ENCODE measurements around the gene HCFC1R1.
A peak's percentile ranks its signal among the peaks of the same experiment; 100 is the strongest.
"Not testable (repeated sequence)": the region's sequence is repeated elsewhere in the genome, so short reads cannot be mapped to it uniquely, and the experiment has no call there.

The HCFC1R1 gene, protein sequence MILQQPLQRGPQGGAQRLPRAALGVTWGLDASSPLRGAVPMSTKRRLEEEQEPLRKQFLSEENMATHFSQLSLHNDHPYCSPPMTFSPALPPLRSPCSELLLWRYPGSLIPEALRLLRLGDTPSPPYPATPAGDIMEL

GRCh38 chr16:3023669-3024478 lies at the start of gene HCFC1R1, which contains the start of gene THOC6:
HCFC1R1 (minus strand) TSS chr16:3023942; CDS start chr16:3023941, 1 bp downstream.
THOC6 (plus strand) TSS chr16:3024035; CDS start chr16:3024327, 292 bp downstream.
- H3K9me3 Mint-ChIP-seq: no peaks in the 10 kb centered on the region
- peak within 1 kb of the TSS; percentile 91 for H3K27ac Mint-ChIP-seq
- H3K36me3 Mint-ChIP-seq (ENCODE audit: low read depth): peaks cover 4% of the 10 kb centered on the region
- no peaks in the 10 kb centered on the region for H3K27me3 Mint-ChIP-seq (ENCODE audit: low read depth)
- H3K4me3 Mint-ChIP-seq: peak within 1 kb of the TSS; percentile 87
- H3K4me1 Mint-ChIP-seq (ENCODE audit: low read depth): peaks cover 35% of the 10 kb centered on the region

GRCh38 chr16:3073448-3073847 lies 49.7 kb upstream of the HCFC1R1 start:
- Mint-ChIP-seq H3K27me3 (ENCODE audit: low read depth) (no peaks in the 10 kb centered on the region), H3K9me3 (no peaks in the 10 kb centered on the region), H3K27ac (peak overlapping the region; percentile 94), H3K4me3 (peak overlapping the region; percentile 71), H3K36me3 (ENCODE audit: low read depth) (peaks cover 34% of the 10 kb centered on the region), H3K4me1 (ENCODE audit: low read depth) (peaks cover 74% of the 10 kb centered on the region)

DNA sequence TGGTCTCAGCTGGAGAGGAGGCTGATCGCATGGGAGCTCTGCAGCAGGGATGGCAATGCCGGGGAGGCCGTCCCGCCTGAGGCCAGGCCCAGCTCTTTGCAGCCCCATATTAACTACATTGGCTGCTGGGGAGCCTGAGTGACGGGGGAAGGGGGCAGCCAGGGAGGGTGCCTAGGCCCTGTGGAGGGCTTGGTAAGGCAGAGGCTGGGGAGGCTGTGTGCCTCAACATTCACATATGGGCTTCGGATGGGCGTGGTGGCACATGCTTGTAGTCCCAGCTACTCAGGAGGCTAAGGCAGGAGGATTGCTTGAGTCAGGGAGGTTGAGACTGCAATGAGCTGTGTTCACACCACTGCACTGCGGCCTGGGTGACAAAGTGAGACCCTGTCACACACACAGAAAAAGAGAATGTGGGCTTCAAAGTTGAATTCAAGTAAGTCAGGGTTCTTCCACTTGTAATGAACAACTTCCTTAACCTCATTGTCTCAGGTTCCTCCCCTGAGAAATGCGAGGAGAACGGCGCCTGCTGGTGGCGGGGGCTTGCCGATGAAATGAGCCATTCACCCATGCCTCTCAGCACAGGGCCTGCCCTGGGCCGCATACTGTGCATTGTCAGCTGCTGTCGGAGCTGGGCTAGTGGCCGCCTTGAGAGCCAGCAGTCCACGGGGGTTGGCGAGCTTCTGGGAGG lies 49.0 kb upstream of the HCFC1R1 start:
- peaks cover 70% of the 10 kb centered on the region for H3K4me1 Mint-ChIP-seq (ENCODE audit: low read depth)
- peaks cover 34% of the 10 kb centered on the region for H3K36me3 Mint-ChIP-seq (ENCODE audit: low read depth)
- H3K9me3 Mint-ChIP-seq; H3K27me3 Mint-ChIP-seq (ENCODE audit: low read depth): not testable (repeated sequence)
- peak overlapping the region; percentile 71 for H3K4me3 Mint-ChIP-seq
- peak overlapping the region; percentile 94 for H3K27ac Mint-ChIP-seq

DNA sequence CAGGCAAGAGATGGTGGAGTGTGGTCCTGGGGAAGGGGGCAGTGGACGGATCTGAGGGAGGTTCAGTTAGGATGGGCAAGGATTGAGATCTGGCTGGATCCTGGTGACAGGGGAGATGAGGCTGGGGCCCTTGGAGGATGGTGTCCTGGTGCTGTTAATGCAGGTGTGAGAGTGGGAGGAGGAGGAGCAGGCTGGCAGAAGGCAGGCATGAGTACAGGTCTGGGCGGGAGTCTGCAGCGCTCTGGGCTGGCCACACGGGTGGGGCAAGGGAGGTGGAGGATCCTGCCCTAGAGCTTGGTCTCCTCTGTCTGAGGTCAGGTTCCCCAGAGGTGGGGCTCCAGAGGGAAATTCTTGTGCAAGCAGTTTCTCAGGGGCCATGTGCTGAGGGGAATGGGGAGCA lies 48.4 kb upstream of the HCFC1R1 start:
- H3K9me3 Mint-ChIP-seq; H3K27me3 Mint-ChIP-seq (ENCODE audit: low read depth): not testable (repeated sequence)
- H3K27ac Mint-ChIP-seq: peak overlapping the region; percentile 86
- H3K36me3 Mint-ChIP-seq (ENCODE audit: low read depth): peaks cover 36% of the 10 kb centered on the region
- peak overlapping the region; percentile 46 for H3K4me3 Mint-ChIP-seq
- peaks cover 68% of the 10 kb centered on the region for H3K4me1 Mint-ChIP-seq (ENCODE audit: low read depth)

DNA sequence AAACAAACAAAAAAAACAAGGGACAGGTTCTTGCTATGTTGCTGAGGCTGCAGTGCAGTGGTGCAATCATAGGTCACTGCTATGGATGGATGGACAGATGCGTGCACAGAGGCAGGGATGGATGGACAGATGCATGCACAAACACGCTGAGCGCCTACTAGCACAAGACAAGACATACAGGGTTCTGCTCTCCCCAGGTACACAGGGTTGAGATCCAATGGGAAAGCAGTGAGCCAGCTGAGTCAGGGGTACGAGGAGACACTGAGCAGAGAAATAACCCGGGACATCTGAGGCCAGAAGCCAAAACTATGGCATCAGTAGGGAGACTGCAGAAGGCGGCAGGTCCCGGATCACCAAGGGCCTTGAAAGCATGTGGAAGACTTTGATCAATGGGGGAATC lies 47.9 kb upstream of the HCFC1R1 start:
- Mint-ChIP-seq H3K4me1 (ENCODE audit: low read depth) (peaks cover 63% of the 10 kb centered on the region), H3K4me3 (peak overlapping the region; percentile 46), H3K9me3 (no peaks in the 10 kb centered on the region), H3K27ac (peak overlapping the region; percentile 86), H3K27me3 (ENCODE audit: low read depth) (no peaks in the 10 kb centered on the region), H3K36me3 (ENCODE audit: low read depth) (peaks cover 39% of the 10 kb centered on the region)

DNA sequence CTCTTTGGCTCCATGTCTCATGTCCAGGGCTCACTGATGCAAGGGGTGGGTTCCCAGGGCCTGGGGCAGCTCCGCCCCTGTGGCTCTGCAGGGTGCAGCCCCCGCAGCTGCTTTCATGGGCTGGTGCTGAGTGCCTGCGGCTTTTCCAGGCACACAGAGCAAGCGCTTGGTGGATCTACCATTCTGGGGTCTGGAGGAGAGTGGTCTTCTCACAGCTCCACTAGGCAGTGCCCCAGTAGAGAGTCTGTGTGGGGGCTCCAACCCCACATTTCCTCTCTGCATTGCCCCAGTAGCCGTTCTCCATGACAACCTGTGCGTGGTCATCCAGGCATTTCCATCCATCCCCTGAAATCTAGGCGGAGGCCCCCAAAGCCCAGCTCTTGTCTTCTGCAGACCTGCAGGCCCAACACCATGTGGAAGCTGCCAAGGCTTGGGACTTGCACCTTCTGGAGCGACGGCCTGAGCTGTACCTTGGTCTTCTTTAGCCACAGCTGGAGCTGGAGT lies 46.9 kb upstream of the HCFC1R1 start:
- Mint-ChIP-seq H3K36me3 (ENCODE audit: low read depth) (peaks cover 48% of the 10 kb centered on the region), H3K27ac (peak overlapping the region; percentile 86), H3K4me3 (peak overlapping the region; percentile 17), H3K9me3 (no peaks in the 10 kb centered on the region), H3K4me1 (ENCODE audit: low read depth) (peaks cover 58% of the 10 kb centered on the region), H3K27me3 (ENCODE audit: low read depth) (no peaks in the 10 kb centered on the region)

- H3K27me3 Mint-ChIP-seq (ENCODE audit: low read depth); H3K9me3 Mint-ChIP-seq: not testable (repeated sequence)
- Mint-ChIP-seq H3K27ac (peak overlapping the region; percentile 86), H3K36me3 (ENCODE audit: low read depth) (peaks cover 54% of the 10 kb centered on the region), H3K4me3 (peak overlapping the region; percentile 73), H3K4me1 (ENCODE audit: low read depth) (peaks cover 57% of the 10 kb centered on the region)
Measured at GRCh38 chr16:3069146-3069545, 45.4 kb upstream of the HCFC1R1 start.

GRCh38 chr16:3068487-3068886 lies 44.7 kb upstream of the HCFC1R1 start:
- H3K27me3 Mint-ChIP-seq (ENCODE audit: low read depth): no peaks in the 10 kb centered on the region
- peaks cover 55% of the 10 kb centered on the region for H3K4me1 Mint-ChIP-seq (ENCODE audit: low read depth)
- peaks cover 55% of the 10 kb centered on the region for H3K36me3 Mint-ChIP-seq (ENCODE audit: low read depth)
- H3K9me3 Mint-ChIP-seq: peaks cover 4% of the 10 kb centered on the region
- H3K4me3 Mint-ChIP-seq: peak overlapping the region; percentile 97
- peak overlapping the region; percentile 96 for H3K27ac Mint-ChIP-seq

GRCh38 chr16:3066440-3066748 lies 42.7 kb upstream of the HCFC1R1 start:
- Mint-ChIP-seq H3K27me3 (ENCODE audit: low read depth) (no peaks in the 10 kb centered on the region), H3K27ac (peak overlapping the region; percentile 98), H3K4me3 (peak overlapping the region; percentile 100), H3K4me1 (ENCODE audit: low read depth) (peaks cover 57% of the 10 kb centered on the region), H3K36me3 (ENCODE audit: low read depth) (peaks cover 67% of the 10 kb centered on the region), H3K9me3 (peaks cover 13% of the 10 kb centered on the region)

- peaks cover 54% of the 10 kb centered on the region for H3K4me1 Mint-ChIP-seq (ENCODE audit: low read depth)
- peak overlapping the region; percentile 100 for H3K4me3 Mint-ChIP-seq
- H3K36me3 Mint-ChIP-seq (ENCODE audit: low read depth): peaks cover 68% of the 10 kb centered on the region
- peak overlapping the region; percentile 98 for H3K27ac Mint-ChIP-seq
- peaks cover 13% of the 10 kb centered on the region for H3K9me3 Mint-ChIP-seq
- no peaks in the 10 kb centered on the region for H3K27me3 Mint-ChIP-seq (ENCODE audit: low read depth)
Measured at GRCh38 chr16:3065742-3066439, 42.1 kb upstream of the HCFC1R1 start.

- Mint-ChIP-seq H3K4me1 (ENCODE audit: low read depth) (peaks cover 55% of the 10 kb centered on the region), H3K9me3 (peaks cover 13% of the 10 kb centered on the region), H3K27ac (peak within 1 kb of the TSS; percentile 98), H3K4me3 (peak within 1 kb of the TSS; percentile 100), H3K36me3 (ENCODE audit: low read depth) (peaks cover 71% of the 10 kb centered on the region), H3K27me3 (ENCODE audit: low read depth) (no peaks in the 10 kb centered on the region)
Measured at GRCh38 chr16:3065069-3065741, 41.5 kb upstream of the HCFC1R1 start, which contains the start of gene IL32. IL32 (plus strand) TSS chr16:3065640; CDS start chr16:3065812, 172 bp downstream.

DNA sequence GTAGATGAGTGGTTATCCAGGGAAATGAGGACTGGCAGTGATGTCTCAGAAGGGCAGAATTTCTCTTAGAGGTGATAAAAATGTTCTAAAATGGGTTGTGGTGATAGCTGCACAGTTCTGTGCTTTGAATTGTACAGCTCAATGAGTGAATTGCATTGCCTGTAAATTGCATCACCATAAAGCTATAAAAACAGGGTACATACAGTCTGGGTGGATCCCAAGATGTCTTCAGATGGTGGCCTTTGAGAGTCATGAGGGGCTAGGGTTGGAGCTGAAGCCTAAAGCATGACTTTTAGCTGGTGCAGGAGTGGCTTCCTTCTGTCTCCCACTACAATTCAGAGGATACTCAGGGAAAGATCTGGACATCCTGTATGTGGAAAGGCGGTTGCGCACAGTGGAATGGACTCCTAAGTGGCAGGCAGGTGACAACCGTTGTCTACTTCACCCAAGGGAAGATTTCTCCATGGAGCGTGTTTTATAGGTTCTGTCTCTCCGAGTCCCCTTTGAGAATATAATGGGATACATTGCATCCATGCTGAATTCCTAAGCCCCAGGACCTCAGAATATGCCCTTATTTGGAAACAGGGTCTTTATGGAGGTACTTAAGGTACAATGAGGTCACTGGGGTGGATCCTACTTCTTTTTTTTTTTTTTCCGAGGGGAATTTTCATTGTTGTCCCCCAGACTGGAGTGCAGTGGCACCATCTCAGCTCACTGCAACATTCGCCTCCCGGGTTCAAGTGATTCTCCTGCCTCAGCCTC lies 40.1 kb upstream of the HCFC1R1 start:
- Mint-ChIP-seq H3K27me3 (ENCODE audit: low read depth) (no peaks in the 10 kb centered on the region), H3K36me3 (ENCODE audit: low read depth) (peaks cover 64% of the 10 kb centered on the region), H3K27ac (peak overlapping the region; percentile 90), H3K9me3 (peaks cover 13% of the 10 kb centered on the region), H3K4me1 (ENCODE audit: low read depth) (peaks cover 50% of the 10 kb centered on the region), H3K4me3 (peak overlapping the region; percentile 69)

- H3K4me1 Mint-ChIP-seq (ENCODE audit: low read depth): peaks cover 47% of the 10 kb centered on the region
- H3K27ac Mint-ChIP-seq: no peak overlapping the region
- H3K27me3 Mint-ChIP-seq (ENCODE audit: low read depth): no peaks in the 10 kb centered on the region
- peaks cover 55% of the 10 kb centered on the region for H3K36me3 Mint-ChIP-seq (ENCODE audit: low read depth)
- peaks cover 13% of the 10 kb centered on the region for H3K9me3 Mint-ChIP-seq
- H3K4me3 Mint-ChIP-seq: peak overlapping the region; percentile 69
Measured at GRCh38 chr16:3062553-3062952, 38.8 kb upstream of the HCFC1R1 start.
